ENCODE data around the gene MRI1. TPM values are rescaled to one million over a fixed set of nuclear protein-coding genes. Genes with fewer than 3 reads are reported as not detected.

MRI1 gene
- total RNA-seq, 1 experiment from 2014 or later: 30.2 TPM

DNA sequence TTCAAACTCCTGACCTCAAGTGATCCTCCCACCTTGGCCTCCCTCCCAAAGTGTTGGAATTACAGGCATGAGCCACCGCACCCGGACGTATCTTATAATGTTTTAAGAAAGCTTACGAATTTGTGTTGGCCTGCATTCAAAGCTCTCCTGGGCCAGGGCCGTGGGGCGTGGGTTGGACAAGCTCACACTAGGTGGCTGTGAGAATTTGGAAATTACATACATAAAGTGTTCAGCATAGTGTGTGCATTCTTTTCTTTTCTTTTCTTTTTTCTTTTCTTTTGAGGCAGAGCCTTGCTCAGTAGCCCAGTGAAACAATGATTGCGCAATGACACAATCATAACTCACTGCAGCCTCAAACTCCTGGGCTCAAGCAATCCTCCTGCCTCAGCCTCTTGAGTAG lies 33.5 kb downstream of the MRI1 start:
- H3K27ac Mint-ChIP-seq (ENCODE audit: unreplicated experiment): peak overlapping the region; percentile 91
- no peaks in the 10 kb centered on the region for H3K9me3 Mint-ChIP-seq (ENCODE audit: low read depth, unreplicated experiment)
- H3K27me3 Mint-ChIP-seq (ENCODE audit: unreplicated experiment): no peaks in the 10 kb centered on the region
- CTCF ChIA-PET: interaction anchor here (0.7 kb wide), 1 partner anchor 13 kb away, joined by 3 read pairs; no protein-coding TSS in a partner anchor
- TF ChIP-seq, protein P1, sequence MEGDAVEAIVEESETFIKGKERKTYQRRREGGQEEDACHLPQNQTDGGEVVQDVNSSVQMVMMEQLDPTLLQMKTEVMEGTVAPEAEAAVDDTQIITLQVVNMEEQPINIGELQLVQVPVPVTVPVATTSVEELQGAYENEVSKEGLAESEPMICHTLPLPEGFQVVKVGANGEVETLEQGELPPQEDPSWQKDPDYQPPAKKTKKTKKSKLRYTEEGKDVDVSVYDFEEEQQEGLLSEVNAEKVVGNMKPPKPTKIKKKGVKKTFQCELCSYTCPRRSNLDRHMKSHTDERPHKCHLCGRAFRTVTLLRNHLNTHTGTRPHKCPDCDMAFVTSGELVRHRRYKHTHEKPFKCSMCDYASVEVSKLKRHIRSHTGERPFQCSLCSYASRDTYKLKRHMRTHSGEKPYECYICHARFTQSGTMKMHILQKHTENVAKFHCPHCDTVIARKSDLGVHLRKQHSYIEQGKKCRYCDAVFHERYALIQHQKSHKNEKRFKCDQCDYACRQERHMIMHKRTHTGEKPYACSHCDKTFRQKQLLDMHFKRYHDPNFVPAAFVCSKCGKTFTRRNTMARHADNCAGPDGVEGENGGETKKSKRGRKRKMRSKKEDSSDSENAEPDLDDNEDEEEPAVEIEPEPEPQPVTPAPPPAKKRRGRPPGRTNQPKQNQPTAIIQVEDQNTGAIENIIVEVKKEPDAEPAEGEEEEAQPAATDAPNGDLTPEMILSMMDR (IDR thresholded peaks at IDR 0.05; ENCODE audit: unreplicated experiment): no peak
- peaks cover 45% of the 10 kb centered on the region for H3K36me3 Mint-ChIP-seq (ENCODE audit: insufficient read depth, unreplicated experiment)
- BruUV-seq (replicated peaks): no TSS peak
- no peak overlapping the region for H3K4me3 Mint-ChIP-seq (ENCODE audit: low read depth, unreplicated experiment)
- DNase-seq: peak; percentile 31
- H3K4me1 Mint-ChIP-seq (ENCODE audit: low read depth, unreplicated experiment): peaks cover 1% of the 10 kb centered on the region
- intact Hi-C loops (cut with micrococcal nuclease; ENCODE audit: unreplicated experiment): no loop called here

DNA sequence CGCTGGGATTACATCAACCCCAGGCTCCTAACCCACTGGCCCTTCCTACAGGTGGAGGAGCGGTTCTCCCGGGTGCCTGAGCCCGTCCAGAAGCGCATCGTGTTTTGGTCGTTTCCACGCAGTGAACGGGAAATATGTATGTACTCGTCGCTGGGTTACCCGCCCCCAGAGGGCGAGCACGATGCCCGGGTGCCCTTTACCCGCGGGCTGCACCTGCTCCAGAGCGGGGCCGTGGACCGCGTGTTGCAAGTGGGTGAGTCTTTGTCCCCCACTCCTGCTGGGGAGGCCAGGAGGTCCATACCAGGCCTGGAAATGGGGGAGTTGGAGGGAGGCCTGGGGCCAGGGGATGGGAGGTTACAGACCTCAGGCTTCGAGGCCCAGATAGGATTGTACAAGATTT lies 35.3 kb downstream of the MRI1 start:
- TF ChIP-seq, protein P1 (IDR thresholded peaks at IDR 0.05; ENCODE audit: unreplicated experiment): no peak
- CTCF ChIA-PET: interaction anchor here (0.6 kb wide), 1 partner anchor 24 kb away, joined by 3 read pairs; no protein-coding TSS in a partner anchor
- DNase-seq: no peak
- H3K27me3 Mint-ChIP-seq (ENCODE audit: unreplicated experiment): no peaks in the 10 kb centered on the region
- BruUV-seq (replicated peaks): no TSS peak
- H3K9me3 Mint-ChIP-seq (ENCODE audit: low read depth, unreplicated experiment): no peaks in the 10 kb centered on the region
- peaks cover 43% of the 10 kb centered on the region for H3K36me3 Mint-ChIP-seq (ENCODE audit: insufficient read depth, unreplicated experiment)
- intact Hi-C loops (cut with micrococcal nuclease; ENCODE audit: unreplicated experiment): no loop called here
- H3K27ac Mint-ChIP-seq (ENCODE audit: unreplicated experiment): no peak overlapping the region
- no peak overlapping the region for H3K4me3 Mint-ChIP-seq (ENCODE audit: low read depth, unreplicated experiment)
- peaks cover 8% of the 10 kb centered on the region for H3K4me1 Mint-ChIP-seq (ENCODE audit: low read depth, unreplicated experiment)

DNA sequence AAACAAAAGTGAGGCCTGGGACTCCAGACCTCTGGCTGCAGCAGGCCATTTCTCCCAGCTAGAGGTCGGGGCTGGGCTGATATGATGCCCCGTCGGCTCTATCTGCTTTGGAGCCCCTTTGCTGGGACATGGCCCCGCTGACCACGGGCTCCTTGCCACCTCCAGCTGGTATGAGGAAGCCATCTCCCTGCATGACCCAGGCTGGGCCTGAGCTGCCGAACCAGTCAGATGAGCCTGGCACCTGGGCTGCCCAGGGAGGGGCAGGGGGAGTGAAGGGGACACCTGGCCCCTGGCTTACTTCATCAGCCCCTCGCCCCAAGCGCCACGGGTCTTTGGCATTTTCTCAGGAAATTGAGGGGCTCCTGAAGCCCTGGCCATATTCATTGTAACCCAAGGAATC lies 38.7 kb downstream of the MRI1 start:
- Mint-ChIP-seq H3K36me3 (ENCODE audit: insufficient read depth, unreplicated experiment) (peaks cover 28% of the 10 kb centered on the region), H3K27ac (ENCODE audit: unreplicated experiment) (peak overlapping the region; percentile 68), H3K4me1 (ENCODE audit: low read depth, unreplicated experiment) (peaks cover 8% of the 10 kb centered on the region), H3K4me3 (ENCODE audit: low read depth, unreplicated experiment) (peak overlapping the region; percentile 38), H3K9me3 (ENCODE audit: low read depth, unreplicated experiment) (no peaks in the 10 kb centered on the region), H3K27me3 (ENCODE audit: unreplicated experiment) (no peaks in the 10 kb centered on the region)
- BruUV-seq (replicated peaks): no TSS peak
- CTCF ChIA-PET: interaction anchor here (0.7 kb wide), 1 partner anchor 131 kb away, joined by 5 read pairs; no protein-coding TSS in a partner anchor
- intact Hi-C loops (cut with micrococcal nuclease; ENCODE audit: unreplicated experiment): no loop called here
- peak; percentile 71 for DNase-seq
- TF ChIP-seq, protein P1 (IDR thresholded peaks at IDR 0.05; ENCODE audit: unreplicated experiment): no peak

DNA sequence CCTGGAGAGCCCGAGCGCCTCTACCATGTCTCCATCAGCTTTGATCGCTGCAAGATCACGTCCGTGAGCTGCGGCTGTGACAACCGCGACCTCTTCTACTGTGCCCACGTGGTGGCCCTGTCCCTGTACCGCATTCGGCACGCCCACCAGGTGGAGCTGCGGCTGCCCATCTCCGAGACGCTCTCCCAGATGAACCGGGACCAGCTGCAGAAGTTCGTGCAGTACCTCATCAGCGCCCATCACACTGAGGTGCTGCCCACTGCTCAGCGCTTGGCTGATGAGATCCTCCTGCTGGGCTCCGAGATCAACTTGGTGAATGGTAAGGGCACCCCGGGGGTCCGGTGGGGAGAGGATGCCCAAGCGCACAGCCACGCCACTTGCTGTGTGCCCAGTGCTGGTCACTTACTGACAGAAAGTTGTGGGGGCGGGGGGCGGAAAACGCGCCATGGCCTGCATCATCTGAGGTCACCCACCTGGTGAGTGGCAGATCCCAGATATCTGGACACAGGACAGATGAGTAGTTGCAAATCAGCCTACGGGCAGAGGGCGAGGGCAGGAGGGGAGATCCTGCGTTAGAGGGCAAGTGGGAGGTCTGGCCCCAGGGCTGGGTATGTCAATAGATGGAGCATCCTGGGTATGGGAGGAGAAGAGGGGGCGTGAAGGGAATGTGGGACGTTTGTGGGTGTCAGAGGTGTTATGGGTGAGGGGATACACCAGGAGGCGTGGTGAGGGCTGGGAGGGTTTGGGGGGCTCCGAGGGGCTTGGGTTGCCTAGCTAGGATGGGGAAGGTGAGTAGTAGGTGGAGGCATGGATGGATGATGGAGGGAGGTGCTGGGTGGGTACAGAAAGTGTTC lies 40.7 kb downstream of the MRI1 start:
- TF ChIP-seq, protein P1 (IDR thresholded peaks at IDR 0.05; ENCODE audit: unreplicated experiment): no peak
- H3K9me3 Mint-ChIP-seq (ENCODE audit: low read depth, unreplicated experiment): no peaks in the 10 kb centered on the region
- peaks cover 29% of the 10 kb centered on the region for H3K36me3 Mint-ChIP-seq (ENCODE audit: insufficient read depth, unreplicated experiment)
- no peaks in the 10 kb centered on the region for H3K27me3 Mint-ChIP-seq (ENCODE audit: unreplicated experiment)
- intact Hi-C loops (cut with micrococcal nuclease; ENCODE audit: unreplicated experiment): no loop called here
- H3K27ac Mint-ChIP-seq (ENCODE audit: unreplicated experiment): peak overlapping the region; percentile 70
- no peak overlapping the region for H3K4me3 Mint-ChIP-seq (ENCODE audit: low read depth, unreplicated experiment)
- no TSS peak for BruUV-seq (replicated peaks)
- CTCF ChIA-PET: interaction anchor here (1.1 kb wide), 1 partner anchor 57 kb away, joined by 4 read pairs; no protein-coding TSS in a partner anchor
- no peak for DNase-seq
- peaks cover 8% of the 10 kb centered on the region for H3K4me1 Mint-ChIP-seq (ENCODE audit: low read depth, unreplicated experiment)
